SK-N-SH (cell line): ENCODE data around the gene PECR. TPM values are rescaled to one million over a fixed set of nuclear protein-coding genes. Genes with fewer than 3 reads are reported as not detected.

Experiments used
- CTCF ChIP-seq: fragments of 200-600 bp; sonication (generic); IDR thresholded peaks from 2 replicates; pipeline ENCODE4 v1.6.1; 2017; ENCODE audit warnings: antibody characterized with exemption, mild to moderate bottlenecking, moderate library complexity
- ELF1 ChIP-seq: IDR thresholded peaks from 2 replicates; pipeline ENCODE4 v1.4.0; 2012
- FOSL2 ChIP-seq: IDR thresholded peaks from 2 replicates; pipeline ENCODE4 v1.4.0; 2012; ENCODE audit warnings: low read depth, mild to moderate bottlenecking, moderate library complexity, borderline replicate concordance
- FOXJ3 ChIP-seq: sonication (generic); formaldehyde crosslinking; IDR thresholded peaks from 2 replicates; pipeline ENCODE4 v1.5.1; 2020; ENCODE audit warnings: mild to moderate bottlenecking, missing genetic modification reagents
- MAX ChIP-seq: IDR thresholded peaks from 2 replicates; pipeline ENCODE4 v1.4.0; 2012; ENCODE audit warnings: low read depth
- POLR2AphosphoS5 ChIP-seq: IDR thresholded peaks from 2 replicates; pipeline ENCODE4 v1.6.1; 2012; ENCODE audit warnings: low read depth, low read length
- RFX5 ChIP-seq: IDR thresholded peaks from 2 replicates; pipeline ENCODE4 v1.6.1; 2012; ENCODE audit warnings: mild to moderate bottlenecking, improper control_type of control experiment, low read length
- RXRA ChIP-seq: IDR thresholded peaks from 2 replicates; pipeline ENCODE4 v1.4.0; 2012; ENCODE audit warnings: low read depth, mild to moderate bottlenecking, borderline replicate concordance
- SIN3A ChIP-seq: IDR thresholded peaks from 2 replicates; pipeline ENCODE4 v1.6.1; 2012; ENCODE audit warnings: low read depth, mild to moderate bottlenecking, low read length, moderate library complexity, borderline replicate concordance
- SMC3 ChIP-seq: IDR thresholded peaks from 2 replicates; pipeline ENCODE4 v1.6.1; 2012; ENCODE audit warnings: low read depth, low read length, improper control_type of control experiment
- TAF1 ChIP-seq: IDR thresholded peaks from 2 replicates; pipeline ENCODE4 v1.6.1; 2012; ENCODE audit warnings: low read depth, mild to moderate bottlenecking, low read length, moderate library complexity, borderline replicate concordance
- USF1 ChIP-seq: IDR thresholded peaks from 2 replicates; pipeline ENCODE4 v1.4.0; 2012; ENCODE audit warnings: low read depth, borderline replicate concordance
- USF2 ChIP-seq: fragments of 150-350 bp; IDR thresholded peaks from 2 replicates; pipeline ENCODE4 v1.6.1; 2017; ENCODE audit warnings: antibody characterized with exemption, low read length, low read depth, borderline replicate concordance
- YY1 ChIP-seq: IDR thresholded peaks from 2 replicates; pipeline ENCODE4 v1.4.0; 2012; ENCODE audit warnings: low read depth, mild to moderate bottlenecking
- ZBTB33 ChIP-seq: IDR thresholded peaks from 2 replicates; pipeline ENCODE4 v1.4.0; 2012; ENCODE audit warnings: low read depth, borderline replicate concordance
- polyA plus RNA-seq, 3 experiments: library from polyadenylated mRNA; depleted of rRNA; stranded (reverse); fragments of >200 nt; gene quantifications; 2 replicates each; pipeline ENCODE4 v1.2.3, GENCODE V29; 2012

PECR gene
- polyA plus RNA-seq, 1 of the 3 experiments (the other 2 are of a cell fraction): 18.6 TPM

- no peak for TF ChIP-seq USF1
- TF ChIP-seq CTCF: no peak
- TF ChIP-seq ZBTB33: no peak
- TF ChIP-seq POLR2AphosphoS5: peak; percentile 18; the same call in 1 of the 2 replicates
- TF ChIP-seq FOSL2: no peak
- no peak for TF ChIP-seq RFX5
- no peak for TF ChIP-seq SMC3
- no peak for TF ChIP-seq SIN3A
- TF ChIP-seq ELF1: no peak
- no peak for TF ChIP-seq MAX
- TF ChIP-seq RXRA: no peak
- TF ChIP-seq USF2: no peak
- no peak for TF ChIP-seq TAF1
- no peak for TF ChIP-seq YY1
- no peak for TF ChIP-seq FOXJ3 (CRISPR knock-in tag)
- TF ChIP-seq, all 33 proteins: peak for 6
Measured at GRCh38 chr2:216116418-216116817, 34.8 kb upstream of the PECR start (continued).
